ENCODE data around the gene EML2. TPM values are rescaled to one million over a fixed set of nuclear protein-coding genes. Genes with fewer than 3 reads are reported as not detected.

Gene EML2
- total and polyA plus RNA-seq, 2 of the 4 experiments (the other 2 are of a cell fraction), result 11.8 to 25.3 TPM

DNA sequence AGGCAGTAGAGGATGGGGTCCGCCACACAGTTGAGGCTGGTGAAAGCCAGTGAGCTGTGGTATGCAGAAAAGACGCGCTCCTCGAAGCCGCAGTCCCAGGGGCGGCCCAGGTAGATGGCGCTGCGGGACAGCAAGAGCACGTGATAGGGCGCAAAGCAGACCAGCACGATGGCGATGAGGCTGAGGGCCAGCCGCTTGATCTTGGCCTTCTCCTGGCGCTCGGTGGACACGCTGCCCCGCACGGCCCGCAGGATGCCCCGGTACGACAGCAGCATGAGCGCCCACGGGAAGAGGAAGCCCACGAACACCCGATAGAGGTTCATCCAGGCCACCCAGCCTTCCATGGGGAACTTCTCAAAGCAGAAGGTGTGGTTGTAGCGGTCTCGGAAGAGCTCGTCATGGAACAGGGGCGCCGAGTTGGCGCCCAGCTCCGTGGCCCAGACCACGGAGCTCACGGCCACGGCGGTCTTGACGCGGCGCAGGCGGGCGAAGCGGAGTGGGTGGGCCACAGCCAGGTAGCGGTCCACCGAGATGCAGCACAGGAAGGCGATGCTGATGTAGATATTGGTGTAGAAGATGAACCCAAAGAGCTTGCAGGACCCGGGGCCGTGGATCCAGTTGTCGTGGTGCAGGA, 48.1 kb downstream of the EML2 start:
- dilution Hi-C loops (cut with HindIII; ENCODE audit: low sequenced_read_pairs, unreplicated experiment), result no loop called here
- Histone ChIP-seq H3K4ac (ENCODE audit: low read depth, low read length) (no peak overlapping the region), H3K14ac (replicated peaks; ENCODE audit: low read depth, low read length) (no peak overlapping the region), H3K23ac (ENCODE audit: low read depth, low read length) (no peak overlapping the region), H3K79me1 (ENCODE audit: low read depth in 1 of 2, low read length in 2 of 2) (no peaks in the 10 kb centered on the region), H2AK5ac (ENCODE audit: low read depth, low read length) (no peak overlapping the region), H2BK20ac (ENCODE audit: low read depth, low read length) (no peak overlapping the region), H3K18ac (ENCODE audit: low read depth, low read length) (no peak overlapping the region), H3K4me2 (ENCODE audit: low read depth, low read length) (no peak overlapping the region), H2AK9ac (replicated peaks; ENCODE audit: low read depth, low read length, poor library complexity) (peak overlapping the region; percentile 65), H2BK120ac (ENCODE audit: low read depth, low read length) (no peak overlapping the region), H3K56ac (ENCODE audit: extremely low read depth, insufficient read depth, low read length) (no peak overlapping the region), H4K5ac (ENCODE audit: low read depth, low read length) (no peak overlapping the region), H4K20me1 (ENCODE audit: insufficient read depth, low read length) (no peaks in the 10 kb centered on the region), H4K8ac (ENCODE audit: low read depth in 2 of 2, low read length in 2 of 2) (no peak overlapping the region), H3K36me3 (ENCODE audit: control insufficient read depth, insufficient read depth, low read length) (no peaks in the 10 kb centered on the region), H3K9me3 (ENCODE audit: control insufficient read depth, insufficient read depth, low read length) (no peaks in the 10 kb centered on the region), H3K4me1 (ENCODE audit: control insufficient read depth, insufficient read depth, low read length) (no peaks in the 10 kb centered on the region), H2AFZ (replicated peaks; ENCODE audit: low read length, poor library complexity) (peak overlapping the region; percentile 81), H3K9me1 (ENCODE audit: insufficient read depth, low read length) (no peaks in the 10 kb centered on the region), H3K27ac (ENCODE audit: insufficient read depth, low read length) (no peak overlapping the region), H4K91ac (ENCODE audit: insufficient read depth, low read depth, low read length) (no peak overlapping the region), H2BK15ac (ENCODE audit: low read depth, low read length) (no peak overlapping the region), H3K27me3 (ENCODE audit: control insufficient read depth, insufficient read depth, low read length) (peaks cover 10% of the 10 kb centered on the region), H2BK5ac (ENCODE audit: low read depth, low read length, poor library complexity, severe bottlenecking) (no peak overlapping the region), H3K9ac (ENCODE audit: low read depth, low read length) (no peak overlapping the region), H3K4me3 (ENCODE audit: insufficient read depth, low read depth, low read length) (no peak overlapping the region)
- 35% methylated on average over 36 of the region's 48 CpGs; no CpG with 5 or more reads in 1 of the 2 experiments for WGBS, 2 experiments (ENCODE audit: extremely low coverage in 2 of 2, insufficient read length in 1 of 2)
- POLR2A ChIA-PET (ENCODE audit: unreplicated experiment), result no interaction called here
- intact Hi-C loops (cut with micrococcal nuclease), result no loop called here
- CTCF ChIA-PET, result no interaction called here
- DNase-seq, result peak; percentile 35
- BruUV-seq (replicated peaks), result no TSS peak
- ATAC-seq (ENCODE audit: low read depth), result peak; percentile 85
- in situ Hi-C loops (cut with MboI; ENCODE audit: low sequenced_read_pairs), result no loop called here
- TF ChIP-seq, protein P1, sequence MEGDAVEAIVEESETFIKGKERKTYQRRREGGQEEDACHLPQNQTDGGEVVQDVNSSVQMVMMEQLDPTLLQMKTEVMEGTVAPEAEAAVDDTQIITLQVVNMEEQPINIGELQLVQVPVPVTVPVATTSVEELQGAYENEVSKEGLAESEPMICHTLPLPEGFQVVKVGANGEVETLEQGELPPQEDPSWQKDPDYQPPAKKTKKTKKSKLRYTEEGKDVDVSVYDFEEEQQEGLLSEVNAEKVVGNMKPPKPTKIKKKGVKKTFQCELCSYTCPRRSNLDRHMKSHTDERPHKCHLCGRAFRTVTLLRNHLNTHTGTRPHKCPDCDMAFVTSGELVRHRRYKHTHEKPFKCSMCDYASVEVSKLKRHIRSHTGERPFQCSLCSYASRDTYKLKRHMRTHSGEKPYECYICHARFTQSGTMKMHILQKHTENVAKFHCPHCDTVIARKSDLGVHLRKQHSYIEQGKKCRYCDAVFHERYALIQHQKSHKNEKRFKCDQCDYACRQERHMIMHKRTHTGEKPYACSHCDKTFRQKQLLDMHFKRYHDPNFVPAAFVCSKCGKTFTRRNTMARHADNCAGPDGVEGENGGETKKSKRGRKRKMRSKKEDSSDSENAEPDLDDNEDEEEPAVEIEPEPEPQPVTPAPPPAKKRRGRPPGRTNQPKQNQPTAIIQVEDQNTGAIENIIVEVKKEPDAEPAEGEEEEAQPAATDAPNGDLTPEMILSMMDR (conservative IDR thresholded peaks at IDR 0.05; ENCODE audit: low read depth, low read length), result peak; percentile 53
- TF ChIP-seq RAD21 (IDR thresholded peaks at IDR 0.05; ENCODE audit: low read length), result peak; percentile 59
- no peak for TF ChIP-seq CHD1 (IDR thresholded peaks at IDR 0.05; ENCODE audit: low read depth, low read length)
- no peak for TF ChIP-seq POLR2A (IDR thresholded peaks at IDR 0.05; ENCODE audit: low read depth, low read length)
- no peak for TF ChIP-seq ELK1 (IDR thresholded peaks at IDR 0.05; ENCODE audit: borderline replicate concordance, low read depth, low read length)
- no peak for TF ChIP-seq FOS (IDR thresholded peaks at IDR 0.05; ENCODE audit: low read depth, low read length)
- no peak for TF ChIP-seq RCOR1 (IDR thresholded peaks at IDR 0.05; ENCODE audit: insufficient replicate concordance, low read length)
- TF ChIP-seq MXI1 (IDR thresholded peaks at IDR 0.05; ENCODE audit: borderline replicate concordance, low read depth, low read length), result no peak
- TF ChIP-seq SMC3 (IDR thresholded peaks at IDR 0.05; ENCODE audit: low read depth, low read length), result peak; percentile 39; the same call in 1 of the 2 replicates
- TF ChIP-seq NFE2L2 (IDR thresholded peaks at IDR 0.05; ENCODE audit: low read depth, low read length), result no peak
- TF ChIP-seq USF2 (IDR thresholded peaks at IDR 0.05; ENCODE audit: low read depth, low read length), result peak; percentile 63; the same call in 1 of the 2 replicates
- TF ChIP-seq MAZ (IDR thresholded peaks at IDR 0.05; ENCODE audit: borderline replicate concordance, low read depth, low read length), result no peak
- peak; percentile 25; the same call in 1 of the 2 replicates for TF ChIP-seq BHLHE40 (IDR thresholded peaks at IDR 0.05; ENCODE audit: low read depth, low read length)
